Measurements from ENCODE around the gene SMG1.
"Not testable (repeated sequence)": the region's sequence is repeated elsewhere in the genome, so short reads cannot be mapped to it uniquely, and the experiment has no call there.

SMG1 gene

DNA sequence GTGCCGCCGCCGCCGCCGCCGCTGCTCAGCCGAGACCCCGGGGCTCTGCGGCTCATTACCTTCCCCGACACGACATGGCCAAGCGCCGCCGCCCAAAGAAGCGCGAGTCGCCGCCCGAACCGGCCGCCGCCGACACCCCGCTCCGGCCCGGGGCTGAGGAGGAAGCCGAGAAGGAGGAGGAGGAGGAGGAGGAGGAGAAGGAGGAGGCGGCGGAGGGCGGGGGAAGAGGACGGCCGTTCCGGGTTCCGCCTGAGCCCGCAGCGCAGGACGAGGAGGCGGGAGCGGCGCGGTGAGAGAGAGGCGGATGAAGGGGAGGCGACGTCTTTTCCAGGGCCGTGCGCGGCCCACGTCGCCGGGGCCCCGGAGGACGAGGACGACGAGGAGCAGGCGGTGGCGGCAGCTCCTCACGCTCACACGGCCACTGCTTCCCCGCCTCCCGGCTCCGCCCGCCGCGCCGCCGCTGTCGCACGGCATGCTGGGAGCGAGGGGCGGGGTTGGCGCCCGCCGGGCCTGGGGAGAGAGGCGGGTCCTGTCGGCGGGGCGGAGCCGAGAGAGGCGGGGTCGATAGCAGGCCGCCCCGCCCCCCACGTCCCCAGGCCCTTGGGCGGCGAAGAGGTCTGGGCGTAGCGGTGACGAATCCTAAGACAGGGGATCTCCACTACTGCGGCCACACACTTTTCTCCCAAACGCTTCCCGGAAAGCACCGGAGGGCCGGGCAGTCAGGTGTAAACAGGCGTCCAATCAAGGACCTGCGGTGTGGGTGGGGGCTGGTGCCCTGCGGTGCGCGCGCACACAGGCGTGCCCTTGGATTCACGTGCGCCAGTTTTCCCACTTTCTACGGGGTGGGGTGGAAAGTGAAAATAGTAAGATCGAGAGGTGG lies at the start of gene SMG1:
TSS of gene SMG1 (minus strand) at position 423 of the 880 bp plus-strand sequence. CDS start at position 56, 367 bp downstream.
- peak; percentile 98 for DNase-seq (ENCODE audit: low read depth, low spot score)

DNA sequence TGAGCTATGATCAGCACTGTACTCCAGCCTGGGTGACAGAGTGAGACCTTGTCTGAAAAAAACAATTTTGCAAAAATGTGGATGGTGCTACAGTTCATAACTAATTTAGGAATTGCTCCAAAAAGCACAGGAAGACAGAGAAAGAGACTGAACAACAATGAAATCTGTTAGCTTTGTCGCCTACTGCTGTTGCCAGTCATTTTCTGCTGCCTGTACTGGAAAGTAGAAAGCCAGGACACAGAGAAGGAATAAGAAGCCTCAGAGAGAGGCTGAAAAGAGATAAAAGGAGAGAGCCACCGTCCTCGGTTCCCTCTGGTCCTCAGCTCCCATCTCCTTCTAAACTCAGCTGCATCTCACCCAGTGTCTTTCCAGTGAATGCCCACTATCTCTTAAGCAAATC lies 48.9 kb upstream of the SMG1 start:
- no peak for DNase-seq (ENCODE audit: low read depth, low spot score)

- no peak for DNase-seq (ENCODE audit: low read depth, low spot score)
Observed at GRCh38 chr16:18969855-18970240, 43.6 kb upstream of the SMG1 start.

DNA sequence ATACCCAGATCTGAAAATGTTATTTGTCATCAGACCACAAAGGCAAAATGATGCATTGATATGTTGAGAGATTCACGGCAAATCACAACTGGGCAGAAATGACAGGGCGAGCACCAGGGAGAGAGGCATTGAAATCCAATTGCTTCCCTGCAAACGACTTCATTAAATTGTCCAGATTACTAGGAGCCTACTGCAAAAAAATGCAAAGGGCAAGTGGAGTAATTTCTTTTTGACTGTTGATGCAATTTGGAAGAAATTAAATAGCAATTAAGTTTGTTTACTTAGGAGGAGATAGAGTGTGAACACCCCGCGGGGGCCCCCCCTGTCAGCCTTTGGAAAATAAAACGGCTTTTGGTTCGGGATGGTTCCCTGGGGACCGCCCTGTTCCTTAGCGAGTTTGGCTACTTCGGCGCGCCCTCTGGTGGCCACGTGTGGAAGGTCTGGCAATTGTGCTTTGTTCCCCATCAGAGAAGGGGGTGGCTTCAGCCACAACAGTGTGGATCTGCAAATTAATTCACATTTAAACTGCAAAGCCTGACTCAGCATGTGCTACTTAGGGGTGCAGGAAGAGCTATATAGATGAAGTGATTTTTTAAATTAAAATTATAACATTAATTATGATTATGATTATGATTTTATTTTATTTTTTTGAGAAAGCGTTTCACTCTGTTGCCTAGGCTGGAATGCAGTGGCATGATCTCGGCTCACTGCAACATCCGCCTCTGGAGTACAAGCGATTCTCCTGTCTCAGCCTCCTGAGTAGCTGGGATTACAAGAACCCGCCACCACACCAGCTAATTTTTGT lies 43.0 kb upstream of the SMG1 start:
- peak; percentile 88 for DNase-seq (ENCODE audit: low read depth, low spot score)

GRCh38 chr16:18966791-18967190 lies 40.6 kb upstream of the SMG1 start:
- no peak for DNase-seq (ENCODE audit: low read depth, low spot score)

GRCh38 chr16:18965555-18965954 lies 39.3 kb upstream of the SMG1 start:
- DNase-seq (ENCODE audit: low read depth, low spot score): no peak

DNA sequence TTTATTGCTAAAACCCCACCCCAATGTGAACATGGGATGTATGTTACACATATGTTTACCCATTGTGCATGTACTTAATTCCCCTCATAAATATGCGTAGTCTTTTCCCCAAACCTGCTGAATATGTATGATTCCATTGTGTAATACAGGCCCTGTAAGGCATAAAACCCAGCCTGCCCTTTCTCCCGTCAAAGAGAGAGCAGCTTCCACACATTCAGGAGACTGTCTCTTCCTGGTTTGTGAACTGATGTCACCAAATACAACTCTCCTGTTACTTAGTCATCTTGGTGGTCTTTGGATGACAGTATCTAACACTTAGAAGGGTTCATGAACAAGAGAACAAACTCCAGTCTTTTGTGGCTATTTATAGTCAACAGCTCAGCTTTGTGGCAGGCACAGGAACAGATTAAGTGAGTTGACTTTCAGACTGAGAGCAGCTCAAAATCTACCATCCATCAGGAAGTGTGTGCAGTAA lies 32.9 kb upstream of the SMG1 start:
- peak; percentile 52 for DNase-seq (ENCODE audit: low read depth, low spot score)

DNA sequence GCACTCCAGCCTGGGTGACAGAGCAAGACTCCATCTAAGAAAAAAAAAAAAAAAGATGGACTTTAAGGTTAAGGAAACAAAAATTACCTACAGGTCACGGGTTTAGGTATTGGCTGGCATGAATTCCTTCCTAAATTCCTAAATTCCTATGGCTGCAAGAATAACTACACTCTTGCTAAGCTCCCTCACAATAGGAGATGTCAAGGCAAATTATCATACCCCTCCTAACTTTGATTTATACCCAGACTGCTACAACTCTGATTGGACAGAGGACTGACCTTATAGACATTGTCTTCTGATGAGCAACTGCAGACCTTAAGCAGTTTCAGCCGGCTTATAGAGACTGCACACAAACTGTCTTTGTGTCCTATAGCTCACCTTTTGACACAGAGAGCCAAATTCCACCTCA lies 32.4 kb upstream of the SMG1 start:
- DNase-seq (ENCODE audit: low read depth, low spot score): no peak

DNA sequence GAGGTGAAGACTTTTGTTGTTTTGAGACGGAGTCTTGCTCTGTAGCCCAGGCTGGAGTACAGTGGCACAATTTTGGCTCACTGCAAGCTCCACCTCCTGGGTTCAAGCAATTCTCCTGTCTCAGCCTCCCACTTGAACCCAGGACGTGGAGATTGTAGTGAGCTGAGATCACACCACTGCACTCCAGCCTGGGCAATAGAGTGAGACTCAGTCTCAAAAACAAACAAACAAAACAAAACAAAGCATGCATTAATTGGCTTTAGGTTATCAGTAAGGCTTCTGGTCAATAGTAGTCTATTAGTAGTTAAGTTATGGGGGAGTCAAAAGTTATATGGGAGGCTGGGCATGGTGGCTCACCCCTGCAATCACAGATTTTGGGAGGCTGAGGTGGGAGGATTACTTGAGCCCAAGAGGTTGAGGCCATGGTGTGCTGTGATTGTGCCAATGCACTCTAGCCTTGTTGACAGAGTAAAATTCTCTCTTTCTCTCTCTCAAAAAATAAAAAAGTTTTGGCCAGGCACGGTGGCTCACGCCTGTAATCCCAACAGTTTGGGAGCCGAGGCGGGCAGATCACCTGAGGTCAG lies 30.5 kb upstream of the SMG1 start:
- not testable (repeated sequence) for DNase-seq (ENCODE audit: low read depth, low spot score)

GRCh38 chr16:18955874-18956580 lies 29.8 kb upstream of the SMG1 start:
- DNase-seq (ENCODE audit: low read depth, low spot score): not testable (repeated sequence)

DNA sequence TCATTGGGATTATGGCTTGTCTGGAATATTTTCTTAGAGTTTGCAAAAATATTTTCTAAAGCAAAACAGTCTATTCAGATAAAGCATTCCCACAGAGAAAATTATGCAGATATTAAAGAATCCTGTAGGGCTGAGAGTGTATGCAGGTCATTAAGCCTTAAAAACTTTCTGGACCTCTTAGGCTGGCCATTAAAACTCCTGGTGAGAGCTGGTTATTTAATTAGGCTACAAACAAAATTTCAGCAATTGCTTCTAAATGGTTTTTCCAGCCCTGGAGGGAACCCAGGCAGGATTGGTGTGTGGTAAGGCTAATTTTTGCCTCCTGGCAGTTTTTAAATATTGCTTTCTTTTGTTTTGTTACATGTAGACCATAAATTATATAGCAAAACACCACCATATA lies 27.3 kb upstream of the SMG1 start:
- no peak for DNase-seq (ENCODE audit: low read depth, low spot score)

- DNase-seq (ENCODE audit: low read depth, low spot score): no peak
Observed at GRCh38 chr16:18950469-18951185, 24.4 kb upstream of the SMG1 start.

- no peak for DNase-seq (ENCODE audit: low read depth, low spot score)
Observed at GRCh38 chr16:18948372-18949020, 22.3 kb upstream of the SMG1 start.

- no peak for DNase-seq (ENCODE audit: low read depth, low spot score)
Observed at GRCh38 chr16:18945233-18945632, 19.0 kb upstream of the SMG1 start.

DNA sequence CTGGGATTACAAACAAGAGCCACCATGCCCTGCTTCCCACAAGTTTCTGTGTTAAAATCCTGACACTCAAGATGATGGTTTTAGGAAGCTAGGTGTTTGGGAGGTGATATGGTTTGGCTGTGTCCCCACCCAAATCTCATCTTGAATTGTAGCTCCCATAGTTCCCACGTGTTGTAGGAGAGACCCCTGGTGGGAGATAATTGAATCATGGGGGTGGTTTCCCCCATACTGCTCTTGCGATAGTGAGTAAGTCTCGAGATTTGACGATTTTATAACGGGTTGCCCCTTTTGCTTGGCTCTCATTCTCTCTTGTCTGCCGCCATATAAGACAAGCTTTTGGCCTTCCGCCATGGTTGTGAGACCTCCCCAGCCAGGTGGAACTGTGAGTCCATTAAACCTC lies 17.2 kb upstream of the SMG1 start:
- no peak for DNase-seq (ENCODE audit: low read depth, low spot score)

DNA sequence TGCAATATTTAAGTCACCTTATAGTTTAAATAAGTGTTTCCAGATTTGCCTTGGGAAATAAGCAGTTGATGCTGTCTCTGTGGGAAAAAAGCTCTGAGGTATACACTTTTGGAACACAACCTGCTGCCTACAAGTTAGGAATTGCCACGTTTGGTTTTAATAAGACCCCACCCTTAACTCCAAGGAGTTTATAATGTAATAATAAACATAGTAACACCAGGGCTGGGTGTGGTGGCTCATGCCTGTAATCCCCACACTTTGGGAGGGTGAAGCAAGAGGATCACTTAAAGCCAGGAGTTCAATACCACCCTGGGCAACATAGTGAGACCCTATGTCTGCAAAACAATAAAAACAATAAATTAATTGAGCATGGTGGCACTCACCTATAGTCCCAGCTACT lies 15.9 kb upstream of the SMG1 start:
- no peak for DNase-seq (ENCODE audit: low read depth, low spot score)

- no peak for DNase-seq (ENCODE audit: low read depth, low spot score)
Observed at GRCh38 chr16:18941471-18941870, 15.3 kb upstream of the SMG1 start.

GRCh38 chr16:18938986-18939385 lies 12.8 kb upstream of the SMG1 start:
- no peak for DNase-seq (ENCODE audit: low read depth, low spot score)

- no peak for DNase-seq (ENCODE audit: low read depth, low spot score)
Observed at GRCh38 chr16:18937390-18937789, 11.2 kb upstream of the SMG1 start.

DNA sequence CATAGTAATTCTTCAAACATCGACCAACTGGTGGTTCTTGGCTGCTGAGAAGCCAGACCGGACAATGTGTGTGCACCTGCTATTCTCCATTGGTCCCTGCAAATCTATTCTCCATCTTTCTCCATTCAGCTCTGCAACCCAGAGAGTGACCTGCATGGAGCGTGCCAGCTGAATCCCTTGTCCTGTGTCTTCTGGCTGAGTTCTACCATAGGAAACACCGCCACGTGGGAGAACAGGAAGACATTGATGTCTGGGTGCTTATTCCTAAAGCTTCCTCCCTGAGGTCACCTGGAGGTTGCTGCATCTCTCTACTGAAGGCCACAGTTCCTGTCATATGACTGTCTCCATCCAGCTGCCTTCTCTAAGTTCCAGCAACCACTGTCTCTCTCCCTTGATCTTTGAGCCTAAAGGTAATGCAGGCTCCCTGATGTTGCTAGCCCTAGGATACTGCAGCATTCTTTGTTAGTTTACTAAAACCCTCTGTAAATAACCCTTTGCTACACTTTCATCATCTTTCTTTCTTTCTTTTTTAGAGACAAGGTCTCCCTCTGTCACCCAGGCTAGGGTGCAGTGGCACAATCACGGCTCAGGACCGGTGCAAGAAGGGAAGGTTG lies 10.6 kb upstream of the SMG1 start:
- DNase-seq (ENCODE audit: low read depth, low spot score): no peak

Data from astrocyte of the hippocampus (primary cell).